Endothelial cell of umbilical vein (primary cell): ENCODE data around the gene CLEC16A.

Source experiments
- EZH2 ChIP-seq: IDR thresholded peaks from 2 replicates; pipeline ENCODE4 v1.6.1; 2012; ENCODE audit warnings: borderline replicate concordance, low read depth, mild to moderate bottlenecking, moderate library complexity, low read length, inconsistent platforms; ENCODE audit not compliant: severe bottlenecking
- GATA2 ChIP-seq: IDR thresholded peaks from 2 replicates; pipeline ENCODE4 v1.7.0; 2011; ENCODE audit warnings: low read depth, mild to moderate bottlenecking, moderate library complexity, mixed read lengths, low read length; ENCODE audit not compliant: insufficient read length, insufficient read depth
- MYC ChIP-seq: IDR thresholded peaks from one replicate; pipeline ENCODE4 v1.6.1; 2011; ENCODE audit warnings: mild to moderate bottlenecking, low read depth, low read length
- POLR2A ChIP-seq: IDR thresholded peaks from 2 replicates; pipeline ENCODE4 v1.6.1; 2012; ENCODE audit warnings: low read depth, mild to moderate bottlenecking, control low read depth, low read length
- POLR2AphosphoS5 ChIP-seq: IDR thresholded peaks from 2 replicates; pipeline ENCODE4 v1.6.1; 2012; ENCODE audit warnings: low read depth, mild to moderate bottlenecking, control low read depth, low read length, moderate library complexity; ENCODE audit not compliant: insufficient read depth
- TF ChIP-seq, protein P1 (sequence below), 2 donors: IDR thresholded peaks; 1 replicate in 1 of 2; 2 replicates in 1 of 2; pipeline ENCODE4 v1.5.1; 2011; ENCODE audit warnings: low read length in 2 of 2, mild to moderate bottlenecking in 2 of 2, moderate library complexity in 2 of 2, control low read depth in 1 of 2, inconsistent platforms in 1 of 2, low read depth in 1 of 2; ENCODE audit not compliant: insufficient read depth in 1 of 2; ENCODE audit errors: extremely low read depth in 1 of 2
- TF ChIP-seq, protein P2 (sequence below): IDR thresholded peaks from 2 replicates; pipeline ENCODE4 v1.6.1; 2011; ENCODE audit not compliant: insufficient read depth, insufficient read length

DNA sequence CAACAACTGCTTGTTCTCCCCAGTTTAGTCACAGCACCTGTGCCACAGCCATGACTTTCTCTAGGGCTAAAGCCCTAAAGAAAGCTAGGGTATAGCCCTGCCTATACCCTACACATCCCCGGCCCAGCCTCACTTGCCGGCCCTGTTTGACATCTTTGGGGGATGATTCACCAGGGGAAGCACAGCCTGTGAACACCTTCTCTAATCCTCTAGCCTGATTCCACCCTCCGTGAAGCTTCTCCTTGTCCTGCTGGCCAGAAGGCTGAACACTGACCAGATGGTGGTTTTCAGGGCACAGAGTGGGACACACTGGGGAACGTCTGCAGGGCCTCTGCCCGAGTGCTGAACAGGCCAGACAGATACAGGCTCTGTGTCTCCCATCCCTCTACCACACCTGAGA is 6.0 kb downstream of the CLEC16A start:
- TF ChIP-seq, protein P1, sequence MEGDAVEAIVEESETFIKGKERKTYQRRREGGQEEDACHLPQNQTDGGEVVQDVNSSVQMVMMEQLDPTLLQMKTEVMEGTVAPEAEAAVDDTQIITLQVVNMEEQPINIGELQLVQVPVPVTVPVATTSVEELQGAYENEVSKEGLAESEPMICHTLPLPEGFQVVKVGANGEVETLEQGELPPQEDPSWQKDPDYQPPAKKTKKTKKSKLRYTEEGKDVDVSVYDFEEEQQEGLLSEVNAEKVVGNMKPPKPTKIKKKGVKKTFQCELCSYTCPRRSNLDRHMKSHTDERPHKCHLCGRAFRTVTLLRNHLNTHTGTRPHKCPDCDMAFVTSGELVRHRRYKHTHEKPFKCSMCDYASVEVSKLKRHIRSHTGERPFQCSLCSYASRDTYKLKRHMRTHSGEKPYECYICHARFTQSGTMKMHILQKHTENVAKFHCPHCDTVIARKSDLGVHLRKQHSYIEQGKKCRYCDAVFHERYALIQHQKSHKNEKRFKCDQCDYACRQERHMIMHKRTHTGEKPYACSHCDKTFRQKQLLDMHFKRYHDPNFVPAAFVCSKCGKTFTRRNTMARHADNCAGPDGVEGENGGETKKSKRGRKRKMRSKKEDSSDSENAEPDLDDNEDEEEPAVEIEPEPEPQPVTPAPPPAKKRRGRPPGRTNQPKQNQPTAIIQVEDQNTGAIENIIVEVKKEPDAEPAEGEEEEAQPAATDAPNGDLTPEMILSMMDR (IDR thresholded peaks at IDR 0.05; ENCODE audit: extremely low read depth in 1 of 2, insufficient read depth in 1 of 2, low read depth in 1 of 2, low read length in 2 of 2) = no peak
- TF ChIP-seq POLR2AphosphoS5 (no peak), EZH2 (no peak), POLR2A (no peak), MYC (no peak), GATA2 (no peak)
- TF ChIP-seq, protein P2, sequence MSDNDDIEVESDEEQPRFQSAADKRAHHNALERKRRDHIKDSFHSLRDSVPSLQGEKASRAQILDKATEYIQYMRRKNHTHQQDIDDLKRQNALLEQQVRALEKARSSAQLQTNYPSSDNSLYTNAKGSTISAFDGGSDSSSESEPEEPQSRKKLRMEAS = no peak
